Measurements from ENCODE around the gene SOX6. TPM values are rescaled to one million over a fixed set of nuclear protein-coding genes. Genes with fewer than 3 reads are reported as not detected.

The SOX6 gene
- polyA plus RNA-seq, 1 donor from 2014 or later = 2.2 TPM

DNA sequence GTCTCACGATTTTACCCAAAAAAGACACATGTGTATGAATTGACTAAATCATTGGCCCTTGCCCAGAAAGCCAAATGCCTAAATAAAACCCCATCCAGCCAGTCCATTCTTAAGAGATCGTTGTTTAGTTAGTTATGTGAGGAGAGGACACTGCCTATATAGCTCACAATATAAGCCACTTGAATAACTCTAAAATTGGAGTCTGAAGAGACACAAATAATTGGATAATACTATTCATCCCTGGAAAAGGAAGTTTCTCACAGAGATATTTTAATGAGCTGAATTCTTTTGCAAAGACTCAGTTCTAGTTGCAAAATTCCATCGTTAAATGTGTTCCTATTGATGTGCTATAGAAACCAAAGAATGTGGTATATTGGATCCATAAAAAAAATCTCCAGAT, 176.7 kb downstream of the SOX6 start:
- H3K9me3 ChIP-seq (ENCODE audit: low read length) = no peaks in the 10 kb centered on the region
- no peak overlapping the region for H2AFZ ChIP-seq (ENCODE audit: low read depth, low read length)
- TF ChIP-seq SMC3 (conservative IDR thresholded peaks at IDR 0.05; ENCODE audit: poor library complexity) = no peak
- no peak for TF ChIP-seq MXI1 (conservative IDR thresholded peaks at IDR 0.05; ENCODE audit: poor library complexity, severe bottlenecking)
- TF ChIP-seq CTCF (IDR thresholded peaks at IDR 0.05; ENCODE audit: poor library complexity, severe bottlenecking) = no peak
- no peak for TF ChIP-seq REST (IDR thresholded peaks at IDR 0.05; ENCODE audit: borderline replicate concordance)
- no peak for TF ChIP-seq POLR2AphosphoS5 (IDR thresholded peaks at IDR 0.05)
- TF ChIP-seq RAD21 (conservative IDR thresholded peaks at IDR 0.05) = no peak
- TF ChIP-seq EP300 (conservative IDR thresholded peaks at IDR 0.05; ENCODE audit: poor library complexity, severe bottlenecking) = no peak
- TF ChIP-seq TAF1 (IDR thresholded peaks at IDR 0.05; ENCODE audit: low read depth) = no peak
- no peak for TF ChIP-seq EZH2 (IDR thresholded peaks at IDR 0.05; ENCODE audit: borderline replicate concordance, insufficient read depth, low read length, poor library complexity, severe bottlenecking)
- H4K20me1 ChIP-seq (ENCODE audit: insufficient read depth) = no peaks in the 10 kb centered on the region
- no peak overlapping the region for H3K4me2 ChIP-seq (ENCODE audit: low read length)
- H3K9ac ChIP-seq (ENCODE audit: low read length) = no peak overlapping the region
- H3K9me2 ChIP-seq (ENCODE audit: insufficient read depth, low read length) = no peaks in the 10 kb centered on the region
- no peak overlapping the region for H3K27ac ChIP-seq (ENCODE audit: low read length)
- H3K27me3 ChIP-seq (ENCODE audit: insufficient read depth, low read depth, low read length) = peaks cover 4% of the 10 kb centered on the region
- no peaks in the 10 kb centered on the region for H3F3A ChIP-seq (ENCODE audit: insufficient read depth, low read length, poor library complexity, severe bottlenecking)
- H3K36me3 ChIP-seq (ENCODE audit: insufficient read depth, low read length) = no peaks in the 10 kb centered on the region
- no peaks in the 10 kb centered on the region for H3K79me2 ChIP-seq (replicated peaks; ENCODE audit: insufficient read depth, low read length)
- no peak overlapping the region for H3K4me3 ChIP-seq (ENCODE audit: low read length)

- no peaks in the 10 kb centered on the region for H4K20me1 ChIP-seq (ENCODE audit: insufficient read depth)
These were observed 178.1 kb downstream of the SOX6 start for GRCh38 chr11:16178273-16178672.

More at GRCh38 chr11:16178273-16178672, 178.1 kb downstream of the SOX6 start:
- H3K36me3 ChIP-seq (ENCODE audit: insufficient read depth, low read length) = no peaks in the 10 kb centered on the region
- no peaks in the 10 kb centered on the region for H3K9me2 ChIP-seq (ENCODE audit: insufficient read depth, low read length)
- no peaks in the 10 kb centered on the region for H3F3A ChIP-seq (ENCODE audit: insufficient read depth, low read length, poor library complexity, severe bottlenecking)
- TF ChIP-seq TAF1 (IDR thresholded peaks at IDR 0.05; ENCODE audit: low read depth) (no peak), RAD21 (conservative IDR thresholded peaks at IDR 0.05) (no peak), CTCF (IDR thresholded peaks at IDR 0.05; ENCODE audit: poor library complexity, severe bottlenecking) (no peak), SMC3 (conservative IDR thresholded peaks at IDR 0.05; ENCODE audit: poor library complexity) (no peak), REST (IDR thresholded peaks at IDR 0.05; ENCODE audit: borderline replicate concordance) (no peak), EZH2 (IDR thresholded peaks at IDR 0.05; ENCODE audit: borderline replicate concordance, insufficient read depth, low read length, poor library complexity, severe bottlenecking) (no peak), POLR2AphosphoS5 (IDR thresholded peaks at IDR 0.05) (no peak), MXI1 (conservative IDR thresholded peaks at IDR 0.05; ENCODE audit: poor library complexity, severe bottlenecking) (no peak), EP300 (conservative IDR thresholded peaks at IDR 0.05; ENCODE audit: poor library complexity, severe bottlenecking) (no peak)
- no peak overlapping the region for H3K4me2 ChIP-seq (ENCODE audit: low read length)
- peaks cover 4% of the 10 kb centered on the region for H3K27me3 ChIP-seq (ENCODE audit: insufficient read depth, low read depth, low read length)
- H3K27ac ChIP-seq (ENCODE audit: low read length) = no peak overlapping the region
- no peaks in the 10 kb centered on the region for H3K79me2 ChIP-seq (replicated peaks; ENCODE audit: insufficient read depth, low read length)
- no peak overlapping the region for H2AFZ ChIP-seq (ENCODE audit: low read depth, low read length)
- H3K4me3 ChIP-seq (ENCODE audit: low read length) = no peak overlapping the region
- no peaks in the 10 kb centered on the region for H3K9me3 ChIP-seq (ENCODE audit: low read length)
- no peak overlapping the region for H3K9ac ChIP-seq (ENCODE audit: low read length)
